GM19023 (cell line): ENCODE data around the gene MAD1L1.

Experiments used
- ATAC-seq: cut with Tn5 transposase; IDR thresholded peaks from one replicate; pipeline ENCODE4 v1.9.1; 2021; ENCODE audit warnings: mild to moderate bottlenecking, moderate library complexity; ENCODE audit not compliant: unreplicated experiment

The MAD1L1 gene

DNA sequence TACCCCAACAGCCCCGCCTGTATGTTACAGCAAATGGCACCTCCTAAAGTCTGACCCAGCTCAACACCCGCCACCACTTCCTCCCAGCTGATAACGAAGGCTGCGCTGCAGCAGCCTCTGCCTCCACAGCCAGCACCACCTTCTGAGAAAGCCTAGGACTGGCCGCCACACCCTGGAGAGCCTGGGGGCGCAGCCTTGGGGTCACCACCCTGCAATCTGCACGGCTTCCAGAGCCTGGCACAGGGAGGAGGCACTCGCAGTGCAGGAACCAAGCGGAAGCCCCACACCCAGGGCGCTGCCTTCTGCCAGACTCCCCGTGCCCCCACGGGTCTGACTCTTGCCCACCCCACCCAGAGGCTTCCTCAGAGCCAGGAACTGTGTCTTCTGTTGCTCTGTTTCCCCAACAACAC lies 112.5 kb downstream of the MAD1L1 start:
- no peak for ATAC-seq

GRCh38 chr7:2118630-2119190 lies 114.0 kb downstream of the MAD1L1 start:
- ATAC-seq, result no peak

- ATAC-seq, result no peak
Measured at GRCh38 chr7:2118056-2118455, 114.7 kb downstream of the MAD1L1 start.

- no peak for ATAC-seq
Measured at GRCh38 chr7:2117646-2118045, 115.1 kb downstream of the MAD1L1 start.

- no peak for ATAC-seq
Measured at GRCh38 chr7:2116989-2117591, 115.7 kb downstream of the MAD1L1 start.

- no peak for ATAC-seq
Measured at GRCh38 chr7:2116448-2116810, 116.3 kb downstream of the MAD1L1 start.

DNA sequence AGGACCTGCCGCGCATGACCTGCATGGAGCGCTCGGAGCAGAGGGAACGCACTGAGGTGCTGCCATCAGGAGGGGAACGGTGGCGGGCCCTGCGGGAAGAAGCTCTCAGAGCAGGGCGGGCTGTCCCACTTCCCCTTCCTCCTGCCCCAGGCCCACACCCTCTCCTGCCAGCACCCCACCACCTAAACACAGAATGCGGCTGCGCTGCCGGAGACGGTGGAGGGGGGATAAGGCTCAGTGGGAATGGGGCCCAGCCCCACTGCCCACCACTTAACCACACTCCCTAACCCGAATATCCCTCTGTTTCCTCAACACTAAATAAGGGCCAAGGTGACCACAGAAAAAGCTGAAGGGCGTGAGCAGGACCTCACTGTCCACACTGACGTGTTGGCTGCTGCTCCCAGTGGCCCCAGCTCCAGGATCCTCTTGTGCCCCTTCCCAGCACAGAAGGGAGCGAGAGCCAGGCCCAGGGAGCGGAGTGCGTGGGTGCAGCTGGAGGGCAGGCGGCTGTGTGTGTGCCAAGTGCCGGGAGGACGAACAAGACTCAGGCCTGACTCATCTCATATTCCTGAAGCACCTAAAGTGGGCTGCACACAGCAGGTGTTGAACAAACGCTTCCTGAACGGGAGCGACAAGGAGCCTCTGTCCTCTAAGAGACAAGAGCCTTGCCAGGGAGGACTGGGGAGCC lies 116.8 kb downstream of the MAD1L1 start:
- ATAC-seq, result no peak

DNA sequence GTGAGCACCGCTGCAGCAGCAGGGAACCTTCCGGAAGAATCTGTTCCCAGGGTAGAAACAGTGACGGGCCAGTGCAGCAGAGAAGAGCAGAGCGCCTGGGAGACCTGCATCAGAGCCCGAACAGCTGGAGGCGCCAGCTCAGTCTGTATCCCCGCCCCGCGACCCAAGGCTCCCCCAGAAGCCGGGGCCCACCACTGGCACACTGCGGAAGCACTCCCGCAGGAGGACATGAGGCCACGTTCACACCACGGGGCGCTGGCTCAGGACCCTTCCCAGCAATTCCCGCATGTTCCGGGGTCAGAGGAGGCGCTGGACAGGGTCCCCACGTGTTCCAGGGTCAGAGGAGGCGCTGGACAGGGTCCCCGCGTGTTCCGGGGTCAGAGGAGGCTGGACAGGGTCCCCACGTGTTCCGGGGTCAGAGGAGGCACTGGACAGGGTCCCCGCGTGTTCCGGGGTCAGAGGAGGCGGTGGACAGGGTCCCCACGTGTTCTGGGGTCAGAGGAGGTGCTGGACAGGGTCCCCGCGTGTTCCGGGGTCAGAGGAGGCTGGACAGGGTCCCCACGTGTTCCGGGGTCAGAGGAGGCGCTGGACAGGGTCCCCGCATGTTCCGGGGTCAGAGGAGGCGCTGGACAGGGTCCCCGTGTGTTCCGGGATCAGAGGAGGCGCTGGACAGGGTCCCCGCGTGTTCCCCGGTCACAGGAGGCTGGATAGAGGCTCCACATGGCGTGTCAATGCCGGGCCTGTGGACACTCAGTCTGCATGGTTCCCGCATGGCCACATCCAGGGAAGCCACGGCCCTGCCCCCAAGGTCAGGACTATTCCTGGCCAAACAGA lies 117.6 kb downstream of the MAD1L1 start:
- ATAC-seq, result no peak

GRCh38 chr7:2114052-2114451 lies 118.7 kb downstream of the MAD1L1 start:
- no peak for ATAC-seq

DNA sequence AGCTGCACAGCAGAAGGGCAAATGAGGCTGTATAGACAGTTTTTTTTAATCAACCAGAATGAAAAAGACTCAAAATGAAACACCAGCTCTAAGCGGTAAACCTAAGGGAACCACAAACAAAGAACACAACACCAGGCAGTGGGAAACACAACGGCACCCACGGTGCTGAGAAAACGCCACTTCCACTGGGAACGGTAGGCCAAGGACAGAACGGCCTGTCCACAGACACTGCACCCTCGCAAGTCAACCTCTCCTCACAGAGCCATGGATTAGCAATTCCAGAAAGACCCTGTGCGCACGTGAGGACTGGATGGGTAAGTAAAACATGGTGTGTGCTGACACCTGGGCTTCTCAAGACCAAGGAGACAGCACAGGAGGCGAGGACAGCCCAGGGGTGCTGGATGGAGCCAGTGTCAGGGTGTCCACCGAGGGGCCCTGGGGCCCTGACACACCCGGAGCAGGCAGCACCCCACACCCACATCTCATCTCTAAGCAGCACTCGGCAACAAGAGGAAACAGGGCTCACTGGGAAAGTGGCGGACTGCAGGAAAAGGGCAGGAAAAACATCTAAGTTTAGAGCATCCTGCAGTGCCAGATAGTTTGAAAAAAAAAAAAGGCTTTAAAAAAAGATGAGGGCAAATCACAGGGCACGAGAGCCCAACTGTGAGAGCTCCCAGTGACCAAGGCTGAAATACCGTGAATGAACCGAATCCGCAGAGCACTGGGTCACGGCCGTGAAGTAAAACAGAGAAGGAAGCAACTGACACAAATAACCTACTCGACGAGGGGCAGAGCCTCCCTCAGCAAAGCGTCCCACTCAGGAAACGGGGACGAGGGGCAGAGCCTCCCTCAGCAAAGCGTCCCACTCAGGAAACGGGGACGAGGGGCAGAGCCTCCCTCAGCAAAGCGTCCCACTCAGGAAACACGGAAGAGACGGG lies 120.2 kb downstream of the MAD1L1 start:
- ATAC-seq, result no peak

GRCh38 chr7:2111568-2111967 lies 121.2 kb downstream of the MAD1L1 start:
- no peak for ATAC-seq

DNA sequence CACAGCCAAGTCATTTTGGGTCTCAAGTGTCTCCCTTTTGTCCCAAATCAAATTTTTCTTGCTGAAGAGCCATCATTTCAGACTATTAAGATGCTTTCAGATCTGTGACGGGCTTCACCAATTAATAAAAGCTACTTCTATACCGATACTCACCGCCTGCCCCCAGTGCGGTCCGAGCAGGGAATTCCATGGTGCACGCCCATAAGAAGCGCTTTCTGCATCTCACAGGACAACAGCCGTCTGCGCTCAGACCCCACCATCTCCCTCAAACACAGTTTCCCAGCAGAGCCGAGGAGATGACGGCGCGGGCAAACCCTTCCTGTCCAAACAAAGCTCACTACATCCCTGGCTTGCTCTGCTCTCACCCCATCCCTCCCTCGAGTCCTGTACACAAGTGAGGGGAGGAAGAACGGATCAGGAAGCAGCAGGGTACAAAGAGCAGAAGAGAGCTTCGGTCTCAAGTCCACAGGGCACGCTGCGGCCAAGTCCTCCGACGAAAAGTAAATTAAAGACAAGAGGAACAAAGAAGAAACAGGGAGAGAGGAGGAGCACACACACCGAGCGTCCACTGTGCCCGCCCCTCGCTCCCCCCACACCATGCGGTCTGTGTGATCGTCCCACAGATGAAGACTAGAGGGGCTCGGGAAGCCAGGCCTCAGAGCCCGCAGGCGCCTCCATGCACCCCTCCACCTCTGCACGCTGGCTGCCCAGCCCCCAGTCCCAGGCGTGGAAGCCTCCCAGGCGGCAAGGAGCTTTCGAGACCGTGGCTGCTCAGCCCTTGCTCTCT lies 121.9 kb downstream of the MAD1L1 start:
- no peak for ATAC-seq

- ATAC-seq, result no peak
Measured at GRCh38 chr7:2109936-2110609, 122.7 kb downstream of the MAD1L1 start.

- no peak for ATAC-seq
Measured at GRCh38 chr7:2109251-2109872, 123.4 kb downstream of the MAD1L1 start.

- no peak for ATAC-seq
Measured at GRCh38 chr7:2108501-2109250, 124.1 kb downstream of the MAD1L1 start.

DNA sequence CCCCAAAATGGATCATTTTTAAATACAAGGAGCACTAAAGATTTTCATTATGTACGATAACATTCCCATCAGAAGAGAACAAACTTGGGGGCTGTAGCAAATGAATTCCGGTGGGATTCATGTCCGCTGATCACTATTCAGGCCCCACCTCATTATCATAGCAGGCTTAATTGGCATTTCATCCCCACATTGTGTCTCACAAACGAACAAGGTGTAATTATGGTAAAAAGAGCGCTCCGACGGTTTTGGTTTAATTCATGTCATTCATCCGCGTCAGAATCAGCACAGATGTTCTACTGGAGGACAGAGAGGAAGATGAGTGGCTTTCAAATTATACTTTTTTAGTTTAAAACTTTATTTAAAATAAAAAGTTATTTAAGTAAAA lies 124.7 kb downstream of the MAD1L1 start:
- no peak for ATAC-seq

GRCh38 chr7:2107386-2108070 lies 125.2 kb downstream of the MAD1L1 start:
- no peak for ATAC-seq

GRCh38 chr7:2106924-2107323 lies 125.8 kb downstream of the MAD1L1 start:
- no peak for ATAC-seq
